ENCODE data around the gene TNNC1. TPM values are rescaled to one million over a fixed set of nuclear protein-coding genes. Genes with fewer than 3 reads are reported as not detected.

Gene TNNC1
- total RNA-seq, 1 experiment from 2014 or later: 26.5 TPM

GRCh38 chr3:52403955-52404354 lies 49.9 kb downstream of the TNNC1 start:
- TF ChIP-seq CTCF (IDR thresholded peaks at IDR 0.05; ENCODE audit: unreplicated experiment): no peak
- intact Hi-C loops (cut with micrococcal nuclease; ENCODE audit: unreplicated experiment): no loop called here
- CTCF ChIA-PET: interaction anchor here (0.5 kb wide), 1 partner anchor 91 kb away, joined by 5 read pairs; no protein-coding TSS in a partner anchor

GRCh38 chr3:52403271-52403841 lies 50.5 kb downstream of the TNNC1 start:
- no peak overlapping the region for H3K4me3 Mint-ChIP-seq (ENCODE audit: low read depth, unreplicated experiment)
- BruUV-seq (replicated peaks): no TSS peak
- CTCF ChIA-PET: no interaction called here

More at GRCh38 chr3:52403955-52404354, 49.9 kb downstream of the TNNC1 start:
- no TSS peak for BruUV-seq (replicated peaks)
- no peaks in the 10 kb centered on the region for H3K9me3 Mint-ChIP-seq (ENCODE audit: low read depth, unreplicated experiment)
- H3K36me3 Mint-ChIP-seq (ENCODE audit: insufficient read depth, unreplicated experiment): peaks cover 42% of the 10 kb centered on the region
- H3K27me3 Mint-ChIP-seq (ENCODE audit: unreplicated experiment): no peaks in the 10 kb centered on the region
- DNase-seq: no peak
- no peak overlapping the region for H3K27ac Mint-ChIP-seq (ENCODE audit: unreplicated experiment)
- peaks cover 12% of the 10 kb centered on the region for H3K4me1 Mint-ChIP-seq (ENCODE audit: low read depth, unreplicated experiment)
- no peak overlapping the region for H3K4me3 Mint-ChIP-seq (ENCODE audit: low read depth, unreplicated experiment)

GRCh38 chr3:52402706-52403270 lies 51.1 kb downstream of the TNNC1 start:
- intact Hi-C loops (cut with micrococcal nuclease; ENCODE audit: unreplicated experiment): no loop called here
- no peak for TF ChIP-seq CTCF (IDR thresholded peaks at IDR 0.05; ENCODE audit: unreplicated experiment)
- Mint-ChIP-seq H3K4me3 (ENCODE audit: low read depth, unreplicated experiment) (no peak overlapping the region), H3K27ac (ENCODE audit: unreplicated experiment) (no peak overlapping the region), H3K4me1 (ENCODE audit: low read depth, unreplicated experiment) (peaks cover under 1% of the 10 kb centered on the region), H3K9me3 (ENCODE audit: low read depth, unreplicated experiment) (no peaks in the 10 kb centered on the region), H3K36me3 (ENCODE audit: insufficient read depth, unreplicated experiment) (peaks cover 39% of the 10 kb centered on the region), H3K27me3 (ENCODE audit: unreplicated experiment) (no peaks in the 10 kb centered on the region)
- DNase-seq: no peak
- BruUV-seq (replicated peaks): no TSS peak
- CTCF ChIA-PET: no interaction called here

More at GRCh38 chr3:52403271-52403841, 50.5 kb downstream of the TNNC1 start:
- no peaks in the 10 kb centered on the region for H3K27me3 Mint-ChIP-seq (ENCODE audit: unreplicated experiment)
- H3K4me1 Mint-ChIP-seq (ENCODE audit: low read depth, unreplicated experiment): peaks cover 6% of the 10 kb centered on the region
- no peak for DNase-seq
- intact Hi-C loops (cut with micrococcal nuclease; ENCODE audit: unreplicated experiment): no loop called here
- H3K27ac Mint-ChIP-seq (ENCODE audit: unreplicated experiment): no peak overlapping the region
- peaks cover 44% of the 10 kb centered on the region for H3K36me3 Mint-ChIP-seq (ENCODE audit: insufficient read depth, unreplicated experiment)
- H3K9me3 Mint-ChIP-seq (ENCODE audit: low read depth, unreplicated experiment): no peaks in the 10 kb centered on the region
- no peak for TF ChIP-seq CTCF (IDR thresholded peaks at IDR 0.05; ENCODE audit: unreplicated experiment)

- Mint-ChIP-seq H3K9me3 (ENCODE audit: low read depth, unreplicated experiment) (no peaks in the 10 kb centered on the region), H3K4me1 (ENCODE audit: low read depth, unreplicated experiment) (no peaks in the 10 kb centered on the region), H3K27me3 (ENCODE audit: unreplicated experiment) (no peaks in the 10 kb centered on the region), H3K27ac (ENCODE audit: unreplicated experiment) (no peak overlapping the region), H3K36me3 (ENCODE audit: insufficient read depth, unreplicated experiment) (peaks cover 39% of the 10 kb centered on the region), H3K4me3 (ENCODE audit: low read depth, unreplicated experiment) (no peak overlapping the region)
- no peak for TF ChIP-seq CTCF (IDR thresholded peaks at IDR 0.05; ENCODE audit: unreplicated experiment)
- no peak for DNase-seq
- intact Hi-C loops (cut with micrococcal nuclease; ENCODE audit: unreplicated experiment): no loop called here
- BruUV-seq (replicated peaks): no TSS peak
- CTCF ChIA-PET: no interaction called here
Observed at GRCh38 chr3:52402101-52402521, 51.7 kb downstream of the TNNC1 start.
